Stimulated activated CD4-positive, alpha-beta T cell treated with anti-CD3 and anti-CD28 coated beads, Interleukin-12 subunit alpha, Interleukin-12 subunit beta, amount 100 ng/mL, for 4 hours (primary cell): ENCODE results near the gene AP2A2.
"Not testable (repeated sequence)": the region's sequence is repeated elsewhere in the genome, so short reads cannot be mapped to it uniquely, and the experiment has no call there.

Source experiments
- DNase-seq: peaks from one replicate; pipeline ENCODE4 v3.0.0-alpha.2; 2020

AP2A2 gene

GRCh38 chr11:957212-957920, 31.7 kb downstream of the AP2A2 start:
- no peak for DNase-seq

GRCh38 chr11:958101-958500, 32.4 kb downstream of the AP2A2 start:
- no peak for DNase-seq

- DNase-seq = no peak
Measured at GRCh38 chr11:959027-959426, 33.4 kb downstream of the AP2A2 start.

GRCh38 chr11:959608-960007, 33.9 kb downstream of the AP2A2 start:
- DNase-seq = no peak

DNA sequence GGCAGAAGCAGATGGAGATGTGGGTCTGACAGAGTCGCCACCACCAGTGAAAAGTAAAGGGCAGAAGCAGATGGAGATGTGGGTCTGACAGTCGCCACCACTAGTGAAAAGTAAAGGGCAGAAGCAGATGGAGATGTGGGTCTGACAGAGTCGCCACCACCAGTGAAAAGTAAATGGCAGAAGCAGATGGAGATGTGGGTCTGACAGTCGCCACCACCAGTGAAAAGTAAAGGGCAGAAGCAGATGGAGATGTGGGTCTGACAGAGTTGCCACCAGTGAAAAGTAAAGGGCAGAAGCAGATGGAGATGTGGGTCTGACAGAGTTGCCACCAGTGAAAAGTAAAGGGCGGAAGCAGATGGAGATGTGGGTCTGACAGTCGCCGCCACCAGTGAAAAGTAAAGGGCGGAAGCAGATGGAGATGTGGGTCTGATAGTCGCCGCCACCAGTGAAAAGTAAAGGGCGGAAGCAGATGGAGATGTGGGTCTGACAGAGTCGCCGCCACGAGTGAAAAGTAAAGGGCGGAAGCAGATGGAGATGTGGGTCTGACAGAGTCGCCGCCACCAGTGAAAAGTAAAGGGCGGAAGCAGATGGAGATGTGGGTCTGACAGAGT, 35.7 kb downstream of the AP2A2 start:
- not testable (repeated sequence) for DNase-seq

DNA sequence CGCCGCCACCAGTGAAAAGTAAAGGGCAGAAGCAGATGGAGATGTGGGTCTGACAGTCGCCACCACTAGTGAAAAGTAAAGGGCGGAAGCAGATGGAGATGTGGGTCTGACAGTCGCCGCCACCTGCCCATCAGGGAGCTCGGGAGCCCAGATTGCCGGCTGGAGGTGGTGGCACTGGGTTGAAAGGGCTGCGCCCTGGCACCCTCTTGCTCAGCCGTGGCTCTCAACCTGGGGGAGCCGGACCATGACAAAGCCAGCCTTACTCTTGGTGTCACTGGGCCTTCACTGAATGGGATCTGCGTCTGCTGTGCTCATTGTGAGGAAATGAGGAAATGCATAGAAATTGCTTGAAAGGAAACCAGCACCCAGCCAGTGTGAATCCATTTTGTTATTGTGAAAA, 36.3 kb downstream of the AP2A2 start:
- DNase-seq = no peak

- DNase-seq = no peak
Measured at GRCh38 chr11:962688-963087, 37.0 kb downstream of the AP2A2 start.

DNA sequence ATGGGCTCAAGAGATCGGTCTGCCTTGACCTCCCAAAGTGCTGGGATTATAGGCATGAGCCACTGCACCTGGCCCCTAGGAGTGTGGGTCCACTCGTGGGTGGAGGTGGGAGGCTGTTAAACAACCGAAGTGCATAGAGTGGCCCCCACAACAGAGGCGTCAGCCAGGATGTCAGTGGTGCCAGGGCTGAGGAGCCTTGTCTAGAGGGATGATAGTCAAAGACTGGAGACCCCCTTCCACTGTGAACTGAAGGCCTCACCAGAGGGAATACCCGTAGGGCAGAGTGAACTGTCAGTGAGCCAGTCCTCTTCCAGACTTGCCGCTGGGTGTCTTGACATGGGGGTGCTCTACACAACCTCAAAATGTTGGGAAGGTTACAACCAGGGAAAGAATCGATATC, 38.2 kb downstream of the AP2A2 start:
- DNase-seq = no peak

DNA sequence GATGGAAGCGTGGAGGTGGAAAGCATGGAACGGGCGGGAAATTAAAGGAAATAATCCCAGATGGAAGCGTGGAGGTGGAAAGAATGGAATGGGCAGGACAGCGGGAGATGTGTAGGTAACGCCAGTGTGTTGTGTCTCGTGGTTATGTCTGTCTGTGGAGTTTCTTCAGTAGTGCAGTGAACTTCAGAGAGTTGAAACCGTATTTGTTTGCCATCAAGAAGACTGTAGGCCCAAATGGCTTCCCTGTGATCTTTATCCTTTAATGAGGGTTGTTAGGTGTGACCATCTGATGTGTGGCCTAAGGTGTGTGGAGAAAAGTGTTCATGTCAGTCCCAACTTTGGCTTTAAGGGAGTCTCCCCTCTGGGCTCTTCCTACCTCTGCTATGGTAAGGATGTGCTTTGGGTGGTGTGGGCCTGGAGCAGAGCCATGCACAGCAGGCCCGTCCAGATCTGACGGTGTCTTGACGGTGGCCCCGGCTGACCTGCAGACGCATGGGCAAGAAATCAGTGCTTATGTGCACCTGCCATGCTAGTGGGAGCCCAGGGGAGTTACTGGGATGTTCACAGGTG, 39.6 kb downstream of the AP2A2 start:
- DNase-seq = no peak

- no peak for DNase-seq
Measured at GRCh38 chr11:967995-968751, 42.5 kb downstream of the AP2A2 start.

DNA sequence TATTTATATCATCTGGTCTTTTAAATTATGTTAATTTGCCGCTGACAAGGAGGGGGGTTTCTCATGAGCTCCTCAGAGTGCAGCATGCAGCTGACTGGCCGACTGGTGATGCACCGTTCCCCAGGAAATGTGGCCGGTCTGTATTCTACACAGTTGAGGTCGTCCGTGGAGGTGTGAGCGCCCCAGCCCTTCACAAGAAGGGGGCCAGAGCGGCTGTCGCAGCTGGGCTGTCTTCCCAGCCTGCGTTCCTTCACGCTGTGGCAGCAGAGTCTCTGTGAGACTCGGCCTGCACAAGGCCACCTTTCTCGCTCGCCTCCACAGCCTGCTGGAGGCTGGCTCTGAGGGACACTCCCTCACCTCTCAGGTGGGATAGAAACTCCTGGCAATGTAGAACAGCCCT, 43.2 kb downstream of the AP2A2 start:
- DNase-seq = no peak

DNA sequence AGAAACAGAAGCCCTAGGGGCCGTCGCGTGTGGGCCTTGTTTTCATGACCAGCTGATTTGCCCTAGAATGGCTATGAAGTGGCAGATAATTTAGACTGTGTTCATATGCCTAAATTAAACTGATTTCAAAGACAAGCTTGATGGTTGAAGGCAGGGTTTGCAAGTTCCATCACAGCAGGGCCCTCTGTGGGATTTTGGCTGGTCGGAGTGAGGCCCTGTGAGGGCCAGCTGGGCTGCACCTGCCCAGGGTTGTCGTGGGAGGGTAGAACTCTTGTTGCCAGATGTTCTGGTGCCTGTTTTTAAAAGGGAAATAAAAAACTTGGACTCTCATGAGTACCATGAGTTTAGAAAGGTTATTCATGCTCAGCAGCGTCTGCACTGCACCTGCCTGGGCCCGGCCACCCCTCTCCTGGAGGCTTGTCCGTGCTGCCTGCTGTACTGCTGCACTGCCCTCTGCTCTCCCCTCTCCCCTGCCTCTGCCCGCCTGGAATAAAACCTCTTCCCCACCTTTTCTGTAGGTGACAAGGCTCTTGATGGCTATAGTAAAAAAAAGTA, 44.1 kb downstream of the AP2A2 start:
- no peak for DNase-seq

GRCh38 chr11:970319-970871, 44.7 kb downstream of the AP2A2 start:
- DNase-seq = no peak

DNA sequence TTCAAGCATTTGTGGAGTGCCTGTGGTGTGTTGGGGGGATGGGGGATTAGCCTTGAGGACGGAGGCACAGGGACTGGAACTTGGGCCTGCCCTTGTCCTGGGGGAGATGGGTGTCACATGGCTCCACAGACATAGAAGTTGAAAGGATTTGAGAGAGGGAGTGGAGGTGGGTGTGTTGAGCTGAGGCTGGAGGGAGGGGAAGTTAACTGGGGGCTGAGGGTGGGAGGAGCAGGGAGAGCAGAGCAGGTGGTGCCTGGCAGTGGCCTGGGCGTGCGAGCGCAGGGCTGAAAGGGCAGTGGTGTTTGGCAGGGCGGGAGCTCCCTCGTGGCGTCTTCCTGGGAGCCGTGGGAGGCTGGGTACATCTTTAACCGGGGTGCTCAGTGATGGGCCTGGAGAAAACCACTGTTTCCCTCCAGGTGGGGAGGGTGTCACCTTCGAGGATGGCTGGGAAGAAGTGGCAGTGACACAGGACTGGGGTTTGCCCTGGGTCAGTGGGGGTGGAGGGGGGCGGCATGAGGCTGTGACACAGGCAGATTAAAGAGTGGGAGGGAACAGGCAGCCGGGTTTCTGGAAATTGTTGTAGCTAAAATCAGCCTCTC, 45.5 kb downstream of the AP2A2 start:
- DNase-seq = no peak

DNA sequence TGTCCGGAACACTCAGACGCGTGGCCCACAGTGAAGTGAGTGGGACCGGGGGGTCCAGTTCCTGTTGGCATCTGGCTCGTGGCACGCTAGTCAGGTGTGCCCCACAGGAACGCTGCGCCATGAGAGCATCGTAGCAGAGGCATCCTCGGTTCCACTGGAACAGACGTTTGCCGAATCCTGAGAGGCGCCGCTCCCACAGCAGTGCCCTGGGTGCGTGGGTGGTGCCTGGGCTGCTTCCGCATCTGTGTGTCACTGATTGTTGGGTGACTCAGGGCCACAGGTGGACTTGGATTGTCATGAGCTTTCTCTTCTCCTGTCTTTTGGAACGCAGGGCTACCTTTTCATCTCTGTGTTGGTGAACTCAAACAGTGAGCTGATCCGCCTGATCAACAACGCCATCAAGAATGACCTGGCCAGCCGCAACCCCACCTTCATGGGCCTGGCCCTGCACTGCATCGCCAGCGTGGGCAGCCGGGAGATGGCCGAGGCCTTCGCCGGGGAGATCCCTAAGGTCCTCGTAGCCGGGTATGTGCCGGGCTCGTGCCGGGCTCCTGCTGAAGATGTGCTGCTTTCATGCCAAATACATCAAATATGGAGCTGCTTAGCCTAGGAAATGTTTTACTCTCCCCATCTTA, 46.2 kb downstream of the AP2A2 start:
- DNase-seq = no peak

- no peak for DNase-seq
Measured at GRCh38 chr11:972523-973211, 47.0 kb downstream of the AP2A2 start.

DNA sequence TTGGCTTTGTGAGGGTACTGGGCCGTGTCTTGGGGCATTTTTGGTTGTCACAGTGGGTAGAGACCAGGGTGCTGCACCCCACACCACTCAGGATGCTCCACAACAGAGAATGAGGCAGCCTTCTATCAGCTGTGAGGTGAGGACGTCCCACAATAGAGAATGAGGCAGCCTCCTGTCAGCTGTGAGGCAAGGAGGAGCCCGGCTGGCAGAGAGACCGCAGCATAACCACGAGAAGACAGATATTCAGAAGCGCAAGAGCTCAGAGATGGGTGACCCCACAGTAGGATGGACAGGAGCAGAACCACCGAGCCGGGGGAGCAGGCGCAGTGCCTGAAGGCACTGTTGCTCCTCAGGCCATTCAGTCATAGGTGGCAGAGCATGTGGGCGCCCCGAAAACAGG, 47.6 kb downstream of the AP2A2 start:
- DNase-seq = no peak

DNA sequence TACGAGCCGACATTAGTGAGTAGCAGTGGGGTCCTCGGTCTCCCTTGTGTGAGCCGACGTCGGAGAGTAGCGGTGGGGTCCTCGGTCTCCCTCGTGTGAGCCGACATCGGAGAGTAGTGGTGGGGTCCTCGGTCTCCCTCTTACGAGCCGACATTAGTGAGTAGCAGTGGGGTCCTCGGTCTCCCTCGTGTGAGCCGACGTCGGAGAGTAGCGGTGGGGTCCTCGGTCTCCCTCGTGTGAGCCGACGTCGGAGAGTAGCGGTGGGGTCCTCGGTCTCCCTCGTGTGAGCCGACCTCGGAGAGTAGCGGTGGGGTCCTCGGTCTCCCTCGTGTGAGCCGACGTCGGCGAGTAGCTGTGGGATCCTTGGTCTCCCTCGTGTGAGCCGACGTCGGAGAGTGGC, 49.7 kb downstream of the AP2A2 start:
- not testable (repeated sequence) for DNase-seq

DNA sequence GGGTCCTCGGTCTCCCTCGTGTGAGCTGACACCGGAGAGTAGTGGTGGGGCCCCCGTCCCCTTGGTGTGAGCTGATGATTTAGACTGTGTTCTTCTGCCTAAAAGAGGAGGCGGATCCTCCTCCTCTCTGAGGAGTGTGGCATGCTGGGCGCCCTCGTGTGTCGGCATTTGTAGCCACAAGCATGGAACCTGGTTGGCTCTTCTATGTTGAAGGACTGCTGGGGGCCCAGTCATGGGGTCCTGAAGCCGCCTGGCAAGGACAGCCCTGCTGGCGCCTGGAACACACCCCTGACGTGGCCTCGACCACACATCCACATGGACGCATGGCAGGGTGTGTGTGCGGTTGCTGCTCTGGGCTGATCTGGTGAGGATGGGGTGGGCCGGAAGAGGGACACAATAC, 50.2 kb downstream of the AP2A2 start:
- DNase-seq = no peak

DNA sequence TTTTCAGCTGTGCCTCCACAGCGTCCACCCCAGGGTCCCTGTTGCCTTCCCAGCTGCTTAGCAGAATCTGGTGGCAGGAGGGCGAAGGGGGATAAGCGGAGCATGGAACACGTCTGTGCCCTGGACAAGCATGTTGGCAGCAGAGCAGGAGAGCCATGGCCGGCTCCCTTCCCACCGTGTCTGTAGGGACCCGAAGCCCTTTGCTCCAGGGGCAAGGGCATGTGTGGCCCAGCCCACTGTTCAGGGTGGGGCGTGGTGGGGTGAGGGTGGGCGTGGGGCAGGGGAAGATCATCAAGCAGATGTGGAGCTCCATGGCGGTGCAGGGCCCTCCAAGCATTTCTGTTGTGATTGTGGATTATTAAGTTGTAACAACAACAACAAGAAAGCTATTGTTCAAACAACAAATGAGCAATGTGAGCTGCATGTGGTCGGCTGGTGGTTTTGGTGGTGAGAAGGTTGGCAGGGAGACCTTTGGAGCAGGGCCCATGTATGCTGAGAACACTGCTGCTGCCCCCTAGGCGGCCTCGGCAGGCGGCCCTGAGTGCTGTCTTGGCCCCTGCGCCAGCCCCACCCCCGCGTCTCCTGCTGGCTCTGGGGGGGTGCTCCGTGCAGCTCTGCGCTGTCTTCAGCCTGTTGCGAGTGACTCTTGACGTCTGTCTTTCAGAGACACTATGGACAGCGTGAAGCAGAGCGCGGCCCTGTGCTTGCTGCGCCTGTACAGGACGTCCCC, 50.9 kb downstream of the AP2A2 start:
- no peak for DNase-seq
